ENCODE measurements around the gene CSRNP3.

- TF ChIP-seq CTCF (IDR thresholded peaks at IDR 0.05; ENCODE audit: poor library complexity), result no peak
- TF ChIP-seq EZH2 (IDR thresholded peaks at IDR 0.05; ENCODE audit: borderline replicate concordance), result no peak
- TF ChIP-seq EZH2phosphoT487 (IDR thresholded peaks at IDR 0.05; ENCODE audit: low read depth, severe bottlenecking, unreplicated experiment), result no peak
Observed at GRCh38 chr2:165573534-165574461, 104.3 kb downstream of the CSRNP3 start.

Data from hepatocyte (in vitro differentiated cells).